NCI-H226 (cell line): Measurements from ENCODE around the gene IKZF1.

ENCODE experiments used
- DNase-seq: peaks from one replicate; pipeline ENCODE4 v3.0.0-alpha.2; 2015

The IKZF1 gene

GRCh38 chr7:50304129-50304910 is at the start of gene IKZF1:
Gene IKZF1, plus strand, starts transcription at chr7:50304716. Its CDS starts 14,346 bp downstream, at chr7:50319062.
- no peak for DNase-seq

- no peak for DNase-seq
Measured at GRCh38 chr7:50261593-50261992, 42.9 kb upstream of the IKZF1 start.

GRCh38 chr7:50262446-50262845 is 42.1 kb upstream of the IKZF1 start:
- no peak for DNase-seq

GRCh38 chr7:50262916-50263690 is 41.4 kb upstream of the IKZF1 start:
- no peak for DNase-seq

- DNase-seq, result peak; percentile 2
Measured at GRCh38 chr7:50264908-50265307, 39.6 kb upstream of the IKZF1 start.

GRCh38 chr7:50265968-50266634 is 38.4 kb upstream of the IKZF1 start:
- DNase-seq, result no peak

GRCh38 chr7:50266635-50267386 is 37.7 kb upstream of the IKZF1 start:
- no peak for DNase-seq

GRCh38 chr7:50267525-50268041 is 36.9 kb upstream of the IKZF1 start:
- DNase-seq, result no peak

- DNase-seq, result no peak
Measured at GRCh38 chr7:50268223-50268622, 36.3 kb upstream of the IKZF1 start.

GRCh38 chr7:50268990-50269389 is 35.5 kb upstream of the IKZF1 start:
- no peak for DNase-seq

GRCh38 chr7:50270531-50271018 is 33.9 kb upstream of the IKZF1 start:
- no peak for DNase-seq

- DNase-seq, result no peak
Measured at GRCh38 chr7:50272808-50273207, 31.7 kb upstream of the IKZF1 start.

- no peak for DNase-seq
Measured at GRCh38 chr7:50273301-50273700, 31.2 kb upstream of the IKZF1 start.

GRCh38 chr7:50273870-50274269 is 30.6 kb upstream of the IKZF1 start:
- no peak for DNase-seq

- no peak for DNase-seq
Measured at GRCh38 chr7:50274361-50274760, 30.2 kb upstream of the IKZF1 start.

GRCh38 chr7:50275430-50275829 is 29.1 kb upstream of the IKZF1 start:
- no peak for DNase-seq

GRCh38 chr7:50276483-50276882 is 28.0 kb upstream of the IKZF1 start:
- no peak for DNase-seq

- DNase-seq, result no peak
Measured at GRCh38 chr7:50278120-50278519, 26.4 kb upstream of the IKZF1 start.

- DNase-seq, result no peak
Measured at GRCh38 chr7:50281680-50282445, 22.7 kb upstream of the IKZF1 start.

- DNase-seq, result no peak
Measured at GRCh38 chr7:50282813-50283605, 21.5 kb upstream of the IKZF1 start.

GRCh38 chr7:50283731-50284130 is 20.8 kb upstream of the IKZF1 start:
- no peak for DNase-seq
